ENCODE measurements around the gene SIGLEC7.

GRCh38 chr19:51159656-51160055, 17.6 kb downstream of the SIGLEC7 start:
- TF ChIP-seq ZNF747 (tag by site-specific recombination; IDR thresholded peaks at IDR 0.05) = no peak
- TF ChIP-seq, protein P1, sequence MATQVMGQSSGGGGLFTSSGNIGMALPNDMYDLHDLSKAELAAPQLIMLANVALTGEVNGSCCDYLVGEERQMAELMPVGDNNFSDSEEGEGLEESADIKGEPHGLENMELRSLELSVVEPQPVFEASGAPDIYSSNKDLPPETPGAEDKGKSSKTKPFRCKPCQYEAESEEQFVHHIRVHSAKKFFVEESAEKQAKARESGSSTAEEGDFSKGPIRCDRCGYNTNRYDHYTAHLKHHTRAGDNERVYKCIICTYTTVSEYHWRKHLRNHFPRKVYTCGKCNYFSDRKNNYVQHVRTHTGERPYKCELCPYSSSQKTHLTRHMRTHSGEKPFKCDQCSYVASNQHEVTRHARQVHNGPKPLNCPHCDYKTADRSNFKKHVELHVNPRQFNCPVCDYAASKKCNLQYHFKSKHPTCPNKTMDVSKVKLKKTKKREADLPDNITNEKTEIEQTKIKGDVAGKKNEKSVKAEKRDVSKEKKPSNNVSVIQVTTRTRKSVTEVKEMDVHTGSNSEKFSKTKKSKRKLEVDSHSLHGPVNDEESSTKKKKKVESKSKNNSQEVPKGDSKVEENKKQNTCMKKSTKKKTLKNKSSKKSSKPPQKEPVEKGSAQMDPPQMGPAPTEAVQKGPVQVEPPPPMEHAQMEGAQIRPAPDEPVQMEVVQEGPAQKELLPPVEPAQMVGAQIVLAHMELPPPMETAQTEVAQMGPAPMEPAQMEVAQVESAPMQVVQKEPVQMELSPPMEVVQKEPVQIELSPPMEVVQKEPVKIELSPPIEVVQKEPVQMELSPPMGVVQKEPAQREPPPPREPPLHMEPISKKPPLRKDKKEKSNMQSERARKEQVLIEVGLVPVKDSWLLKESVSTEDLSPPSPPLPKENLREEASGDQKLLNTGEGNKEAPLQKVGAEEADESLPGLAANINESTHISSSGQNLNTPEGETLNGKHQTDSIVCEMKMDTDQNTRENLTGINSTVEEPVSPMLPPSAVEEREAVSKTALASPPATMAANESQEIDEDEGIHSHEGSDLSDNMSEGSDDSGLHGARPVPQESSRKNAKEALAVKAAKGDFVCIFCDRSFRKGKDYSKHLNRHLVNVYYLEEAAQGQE (tag by site-specific recombination; IDR thresholded peaks at IDR 0.05) = no peak

Measured in HEK293 (cell line).